Neuron (in vitro differentiated cells): Measurements from ENCODE around the gene SIPA1L2.

Experiments used
- H2AFZ ChIP-seq: one replicate; pipeline ENCODE4 v1.6.1; 2013; ENCODE audit warnings: low read depth, mild to moderate bottlenecking, inconsistent platforms, low read length, moderate library complexity
- H3K27me3 ChIP-seq: one replicate; pipeline ENCODE4 v1.6.1; 2013; ENCODE audit warnings: low read length; ENCODE audit not compliant: insufficient read depth
- H3K36me3 ChIP-seq: one replicate; pipeline ENCODE4 v1.6.1; 2013; ENCODE audit warnings: low read length; ENCODE audit not compliant: insufficient read depth
- H3K4me1 ChIP-seq: one replicate; pipeline ENCODE4 v1.6.1; 2013; ENCODE audit warnings: low read length; ENCODE audit not compliant: insufficient read depth
- H3K4me3 ChIP-seq: 2 replicates; pipeline ENCODE4 v1.5.1; 2013; ENCODE audit warnings: mild to moderate bottlenecking, low read length, moderate library complexity
- H3K9me3 ChIP-seq: one replicate; pipeline ENCODE4 v1.6.1; 2013; ENCODE audit warnings: low read length

Gene SIPA1L2

DNA sequence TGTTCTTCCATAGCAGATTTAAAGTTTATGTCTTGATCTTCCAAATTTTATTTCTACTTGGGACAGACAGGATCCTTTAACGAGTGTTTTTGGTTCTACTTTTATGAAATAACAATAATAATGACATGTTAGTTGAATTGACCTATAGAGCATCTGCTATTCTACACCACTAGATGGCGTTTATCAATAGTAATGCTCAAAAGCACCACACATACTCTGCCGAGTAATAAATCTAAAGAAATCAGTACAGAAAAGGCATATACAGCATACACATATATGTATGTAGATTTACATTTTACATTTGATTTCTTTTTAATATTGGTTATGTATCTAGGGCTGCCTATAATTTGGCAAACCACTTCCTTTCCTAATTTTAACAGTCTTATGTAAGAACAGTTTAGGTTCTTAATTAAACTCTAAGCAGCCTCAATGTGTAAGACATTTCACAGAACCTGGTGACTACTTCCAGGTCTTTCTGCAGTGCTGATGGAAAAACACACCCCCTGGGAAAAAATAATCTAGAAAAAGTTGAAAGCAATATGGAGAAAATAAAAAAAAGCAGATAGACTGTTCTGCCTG, 5.9 kb upstream of the SIPA1L2 start:
- Histone ChIP-seq H2AFZ (no peak overlapping the region), H3K36me3 (no peaks in the 10 kb centered on the region), H3K9me3 (no peaks in the 10 kb centered on the region), H3K4me1 (peaks cover 4% of the 10 kb centered on the region), H3K4me3 (no peak overlapping the region), H3K27me3 (no peaks in the 10 kb centered on the region)

DNA sequence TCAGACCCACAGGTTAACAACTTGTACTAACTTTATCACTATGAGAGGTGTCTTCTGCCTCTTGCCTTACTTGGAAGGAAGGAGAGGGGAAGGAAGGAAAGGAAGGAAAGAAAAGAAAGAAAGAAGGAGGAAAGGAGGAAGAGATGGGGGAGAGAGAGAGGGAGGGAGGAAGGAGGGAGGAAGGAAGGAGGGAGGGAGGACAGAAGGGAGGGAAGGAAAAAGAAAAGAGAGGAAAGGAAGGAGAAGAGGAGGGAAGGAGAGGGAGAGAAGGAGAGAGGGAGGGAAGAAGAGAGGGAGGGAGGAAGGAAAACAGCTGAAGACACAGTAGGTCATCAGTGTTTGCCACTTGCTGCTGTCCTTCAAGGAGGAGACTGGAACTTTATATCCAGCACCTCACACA, 5.3 kb upstream of the SIPA1L2 start:
- H3K27me3 ChIP-seq = no peaks in the 10 kb centered on the region
- no peak overlapping the region for H3K4me3 ChIP-seq
- peaks cover 5% of the 10 kb centered on the region for H3K4me1 ChIP-seq
- H3K9me3 ChIP-seq = no peaks in the 10 kb centered on the region
- H3K36me3 ChIP-seq = no peaks in the 10 kb centered on the region
- H2AFZ ChIP-seq = no peak overlapping the region

DNA sequence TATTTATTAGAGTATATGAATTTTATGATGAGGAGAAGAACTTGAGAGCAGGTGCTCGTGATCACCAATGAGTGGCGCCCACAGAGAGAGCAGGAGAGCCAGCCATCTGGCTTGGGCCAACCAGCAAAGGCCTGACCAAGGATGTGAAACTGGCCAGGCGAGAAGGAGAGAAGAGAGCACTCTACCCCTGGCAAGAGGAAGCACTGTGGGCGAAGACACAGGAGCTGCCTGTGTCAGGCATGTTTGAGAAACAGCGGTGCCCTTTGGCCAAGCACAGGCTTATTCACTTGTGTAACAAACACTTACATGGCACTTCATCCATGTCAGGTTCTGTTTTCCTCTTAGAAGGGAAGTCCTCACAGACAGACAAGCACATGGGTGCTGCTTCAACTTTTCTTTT, 4.2 kb upstream of the SIPA1L2 start:
- H3K9me3 ChIP-seq = no peaks in the 10 kb centered on the region
- H3K4me3 ChIP-seq = no peak overlapping the region
- H3K4me1 ChIP-seq = peaks cover 5% of the 10 kb centered on the region
- H3K36me3 ChIP-seq = no peaks in the 10 kb centered on the region
- no peaks in the 10 kb centered on the region for H3K27me3 ChIP-seq
- no peak overlapping the region for H2AFZ ChIP-seq

DNA sequence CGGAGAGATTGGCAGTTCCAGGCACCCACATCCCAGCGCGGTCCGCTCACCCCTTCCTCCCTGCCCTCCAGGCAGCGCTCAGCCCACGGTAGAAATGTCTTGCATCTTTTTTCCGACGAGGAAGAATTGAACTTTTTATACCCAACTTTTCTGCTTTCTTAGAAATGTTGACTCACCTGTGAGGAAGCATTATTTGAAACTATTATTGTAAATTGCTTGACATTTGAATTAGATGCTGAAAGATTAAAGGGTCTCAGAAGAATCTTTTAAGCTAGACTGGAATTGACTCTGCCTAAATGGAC, 912 bp upstream of the SIPA1L2 start:
- Histone ChIP-seq H3K9me3 (no peaks in the 10 kb centered on the region), H3K27me3 (no peaks in the 10 kb centered on the region), H3K4me3 (peak overlapping the region; percentile 99), H2AFZ (peak overlapping the region; percentile 50), H3K36me3 (no peaks in the 10 kb centered on the region), H3K4me1 (peaks cover 24% of the 10 kb centered on the region)

DNA sequence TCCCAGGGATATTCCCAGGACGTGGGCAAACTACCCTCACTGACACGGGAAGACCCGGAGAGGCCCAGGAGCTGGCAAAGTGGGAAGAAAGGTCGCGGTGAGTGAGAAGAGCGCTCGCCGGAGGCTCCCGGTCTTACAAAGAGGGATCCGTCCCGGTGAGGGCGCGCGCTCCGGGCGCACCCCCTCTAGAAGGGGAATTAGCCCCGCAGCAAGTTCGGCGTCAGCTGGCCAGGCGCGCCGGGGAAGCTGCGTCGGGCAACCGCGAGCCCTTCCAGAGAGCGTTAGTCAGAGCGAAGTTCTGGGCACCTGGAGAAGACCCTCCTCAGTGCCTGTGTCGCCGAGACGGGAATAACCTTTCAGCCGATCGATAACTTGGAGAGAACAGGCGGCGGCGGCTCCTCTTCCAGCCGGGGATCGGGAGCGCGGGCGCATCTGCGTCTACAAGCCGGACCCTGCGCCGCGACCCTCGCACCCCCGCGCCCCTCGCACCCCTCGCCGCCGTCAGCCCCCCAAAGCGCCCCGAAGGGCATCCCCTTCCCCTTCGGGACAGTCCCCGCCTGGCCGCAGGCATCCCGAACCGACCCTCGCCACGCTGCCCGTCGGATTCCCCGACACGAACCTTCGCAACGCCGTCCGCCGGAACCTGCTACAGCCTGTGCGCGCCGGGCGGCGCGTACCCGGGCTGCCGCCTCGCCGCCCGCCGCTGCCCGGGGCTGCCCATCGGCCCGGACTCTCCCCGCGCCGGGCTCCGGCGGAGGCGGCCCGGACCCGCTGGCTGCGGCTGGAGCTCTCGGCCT, 485 bp downstream of the SIPA1L2 start:
- H3K4me3 ChIP-seq = peak overlapping the region; percentile 99
- no peaks in the 10 kb centered on the region for H3K36me3 ChIP-seq
- peaks cover 34% of the 10 kb centered on the region for H3K4me1 ChIP-seq
- no peaks in the 10 kb centered on the region for H3K9me3 ChIP-seq
- H3K27me3 ChIP-seq = no peaks in the 10 kb centered on the region
- no peak overlapping the region for H2AFZ ChIP-seq

DNA sequence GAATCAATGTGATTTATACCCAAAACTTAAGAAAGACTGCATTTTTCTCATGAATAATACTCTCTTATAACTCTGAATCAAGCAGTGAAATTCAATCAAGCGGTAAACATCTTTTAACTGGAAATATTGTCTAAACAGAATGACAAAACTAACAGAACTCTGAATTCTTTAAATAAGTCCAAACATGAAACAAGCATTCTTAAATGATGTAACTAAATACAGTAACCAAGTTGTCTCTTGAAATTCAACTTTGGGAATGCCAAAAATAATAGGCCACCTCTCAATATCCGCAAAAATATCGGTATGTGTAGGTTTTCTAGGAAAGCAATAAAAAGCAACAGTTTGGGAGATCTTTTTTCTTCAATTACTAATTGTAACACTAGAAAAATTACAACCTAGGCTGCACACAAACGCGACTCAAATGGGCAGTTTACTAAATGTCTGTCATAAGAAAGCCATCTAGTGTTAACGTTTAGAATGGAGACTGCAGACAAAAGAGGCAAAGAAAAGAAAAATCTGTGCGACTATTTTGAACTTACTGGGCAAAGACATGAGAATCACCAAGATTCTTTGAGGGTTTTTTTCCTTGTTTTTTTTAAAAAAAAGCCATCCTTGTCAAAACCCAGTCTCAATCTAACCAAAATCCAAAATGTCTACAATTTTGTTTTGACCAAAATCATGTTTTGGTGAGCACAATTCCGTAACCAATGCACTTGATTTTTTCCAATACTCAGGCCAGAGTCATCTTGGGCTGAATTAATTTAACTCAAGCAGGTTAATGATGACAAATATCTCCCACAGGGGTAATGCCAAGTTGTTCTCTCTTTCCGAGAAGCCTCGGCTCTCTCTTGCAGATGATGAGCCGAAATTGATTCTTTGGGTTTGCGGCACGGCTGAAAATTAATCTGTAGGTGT, 1.3 kb downstream of the SIPA1L2 start:
- H3K27me3 ChIP-seq = no peaks in the 10 kb centered on the region
- H2AFZ ChIP-seq = no peak overlapping the region
- peaks cover 34% of the 10 kb centered on the region for H3K4me1 ChIP-seq
- no peaks in the 10 kb centered on the region for H3K36me3 ChIP-seq
- H3K9me3 ChIP-seq = no peaks in the 10 kb centered on the region
- peak overlapping the region; percentile 99 for H3K4me3 ChIP-seq

DNA sequence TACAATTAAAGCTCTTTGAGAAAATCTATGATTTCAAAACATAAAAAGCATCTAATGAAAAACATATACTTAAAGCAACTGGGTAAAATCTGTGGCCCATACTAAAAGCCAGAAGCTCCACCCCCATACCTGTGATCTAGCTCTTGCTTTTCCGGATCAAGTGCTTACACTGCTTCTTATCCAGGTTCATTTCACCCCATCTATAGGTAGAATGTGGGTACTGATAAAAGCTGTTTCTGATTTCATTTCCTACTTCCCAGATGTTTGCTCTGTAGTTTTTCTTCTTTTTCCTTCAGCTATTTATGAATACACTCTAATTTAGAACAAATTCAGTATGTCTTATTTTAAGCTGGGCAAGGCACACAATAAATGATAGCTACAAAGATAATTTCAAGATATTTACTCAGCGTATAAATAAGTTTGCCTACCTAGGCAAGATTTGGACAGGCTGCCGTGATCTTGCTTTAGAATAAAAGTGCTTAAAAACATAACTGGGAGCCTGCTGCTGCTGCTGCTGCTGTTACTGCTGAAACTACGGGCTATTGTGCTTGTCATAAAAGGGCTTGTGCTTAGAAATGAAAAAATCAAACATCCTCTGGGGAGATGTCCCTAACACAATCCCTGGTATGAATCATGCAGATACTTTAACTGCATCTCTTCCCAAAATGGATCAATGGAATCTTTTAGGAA, 2.1 kb downstream of the SIPA1L2 start:
- Histone ChIP-seq H3K4me3 (peak overlapping the region; percentile 99), H2AFZ (no peak overlapping the region), H3K4me1 (peaks cover 34% of the 10 kb centered on the region), H3K9me3 (no peaks in the 10 kb centered on the region), H3K27me3 (no peaks in the 10 kb centered on the region), H3K36me3 (peaks cover 1% of the 10 kb centered on the region)

DNA sequence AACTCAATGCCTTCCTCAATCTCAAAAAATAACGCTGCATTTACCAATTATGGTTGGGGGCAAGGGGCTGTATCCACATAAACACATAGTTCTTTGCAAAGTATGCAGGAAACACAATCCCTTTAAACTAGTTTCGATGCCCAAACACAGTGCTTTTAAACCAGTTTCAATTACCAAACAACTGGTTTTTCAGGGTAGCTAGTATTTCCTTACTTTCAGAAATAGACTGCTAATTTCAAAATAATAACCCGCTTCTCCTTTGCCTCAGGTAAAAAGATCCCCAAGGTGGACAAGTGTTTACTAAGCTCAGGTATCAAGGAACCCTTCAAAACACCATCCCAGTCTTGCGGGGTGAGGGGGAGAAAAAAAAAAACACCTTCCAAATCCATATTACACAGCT, 2.8 kb downstream of the SIPA1L2 start:
- Histone ChIP-seq H3K36me3 (peaks cover 7% of the 10 kb centered on the region), H3K27me3 (no peaks in the 10 kb centered on the region), H3K9me3 (no peaks in the 10 kb centered on the region), H2AFZ (no peak overlapping the region), H3K4me3 (peak overlapping the region; percentile 99), H3K4me1 (peaks cover 37% of the 10 kb centered on the region)

DNA sequence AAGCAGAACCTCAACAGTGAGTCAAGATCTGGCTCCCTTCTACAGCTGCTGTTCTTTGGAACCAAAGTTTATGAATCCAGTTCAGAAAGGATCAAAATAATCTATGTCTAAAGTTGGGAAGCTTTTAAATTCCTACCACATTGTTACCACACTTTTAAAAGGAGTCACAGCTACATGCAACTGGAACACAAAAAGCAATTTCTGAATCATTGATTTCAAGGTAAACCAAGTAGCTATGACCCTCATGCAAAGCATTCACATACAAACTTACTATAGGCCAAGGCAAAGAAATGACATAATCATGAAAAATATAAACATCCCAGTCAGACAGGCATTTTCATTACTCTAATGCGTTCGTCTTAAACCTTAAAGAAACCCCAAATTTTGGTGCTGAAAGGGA, 3.5 kb downstream of the SIPA1L2 start:
- Histone ChIP-seq H2AFZ (no peak overlapping the region), H3K27me3 (no peaks in the 10 kb centered on the region), H3K4me3 (peak overlapping the region; percentile 99), H3K9me3 (no peaks in the 10 kb centered on the region), H3K36me3 (peaks cover 8% of the 10 kb centered on the region), H3K4me1 (peaks cover 40% of the 10 kb centered on the region)

DNA sequence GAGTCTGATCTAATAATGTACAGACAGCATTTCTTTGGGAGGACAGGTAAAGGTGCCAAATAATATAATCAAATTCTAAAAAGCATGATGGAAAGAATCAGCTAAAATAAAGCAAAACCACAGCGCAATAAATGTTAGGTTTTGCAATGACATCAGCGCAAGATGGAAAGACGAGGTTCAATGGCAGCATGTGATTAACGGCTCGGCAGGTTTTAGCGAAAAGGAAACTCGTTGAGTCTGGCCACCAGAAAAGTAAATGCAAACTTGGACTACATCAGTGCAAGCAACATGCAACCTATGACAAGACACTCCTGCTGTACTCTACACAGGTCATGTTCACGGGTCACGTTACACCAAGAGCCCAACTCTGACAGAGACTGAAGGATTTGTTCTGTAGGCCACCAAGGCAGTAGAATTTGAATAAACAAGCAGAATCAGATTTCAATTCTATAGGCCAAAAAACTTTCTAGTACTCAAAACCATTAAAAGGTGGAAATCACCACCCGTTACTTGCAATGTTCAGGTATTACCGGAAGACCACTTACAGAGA, 4.5 kb downstream of the SIPA1L2 start:
- Histone ChIP-seq H3K4me3 (no peak overlapping the region), H3K4me1 (peaks cover 45% of the 10 kb centered on the region), H2AFZ (no peak overlapping the region), H3K9me3 (no peaks in the 10 kb centered on the region), H3K36me3 (peaks cover 8% of the 10 kb centered on the region), H3K27me3 (no peaks in the 10 kb centered on the region)

DNA sequence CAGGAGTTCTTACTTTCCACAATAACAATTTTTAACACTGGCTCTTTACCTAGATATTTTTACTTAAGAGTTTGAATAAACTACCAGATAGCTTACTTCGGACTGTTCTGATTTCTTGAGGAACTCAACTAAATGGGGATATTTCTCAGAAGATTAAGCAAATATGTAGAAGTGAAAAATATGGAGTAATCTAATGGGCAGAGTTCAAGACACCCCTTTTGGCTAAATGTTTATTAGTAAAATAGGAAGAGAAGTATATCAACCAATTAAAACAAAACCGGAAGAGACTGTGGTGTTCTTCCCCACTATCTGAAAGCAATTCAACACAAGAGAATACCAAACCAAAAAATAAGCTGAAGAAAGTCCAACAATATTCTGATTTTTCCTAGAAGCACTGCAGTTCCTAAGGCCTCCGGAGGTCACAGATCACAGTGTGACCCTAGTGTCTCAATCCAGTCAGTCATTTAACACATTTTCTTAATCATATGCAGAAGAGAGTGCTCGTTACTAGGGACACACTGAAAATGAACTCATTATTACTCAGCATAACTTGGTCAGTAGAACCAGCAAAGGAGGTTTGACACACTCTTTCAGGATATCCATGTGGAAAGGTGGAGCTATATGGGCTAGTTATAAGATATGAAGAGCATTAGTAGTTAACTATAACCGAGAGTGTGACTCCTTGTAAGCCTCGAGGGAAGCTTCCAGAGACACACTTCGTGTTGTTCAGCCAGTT, 5.2 kb downstream of the SIPA1L2 start:
- peaks cover 8% of the 10 kb centered on the region for H3K36me3 ChIP-seq

DNA sequence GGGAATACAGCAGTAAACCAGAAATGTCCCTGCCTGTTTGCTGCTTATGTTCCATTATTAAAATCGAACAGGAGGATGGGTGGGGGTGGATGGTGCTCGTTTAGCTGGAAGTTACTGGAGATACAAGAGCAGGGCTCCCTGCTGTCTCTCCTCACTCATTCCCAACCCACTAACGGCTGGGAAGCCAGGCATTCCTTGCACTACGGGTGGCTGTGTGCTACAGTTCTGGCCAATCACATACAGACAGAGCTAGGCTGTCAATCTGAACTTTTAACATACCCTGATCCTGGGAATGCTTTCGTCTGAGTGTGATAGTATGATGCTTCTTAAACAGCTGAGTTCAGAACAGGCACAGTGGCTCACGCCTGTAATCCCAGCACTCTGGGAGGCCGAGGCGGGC, 7.0 kb downstream of the SIPA1L2 start:
- Histone ChIP-seq H2AFZ (no peak overlapping the region), H3K9me3 (no peaks in the 10 kb centered on the region), H3K4me1 (peaks cover 48% of the 10 kb centered on the region), H3K4me3 (no peak overlapping the region), H3K36me3 (peaks cover 8% of the 10 kb centered on the region), H3K27me3 (no peaks in the 10 kb centered on the region)

More for the DNA sequence above, 5.2 kb downstream of the SIPA1L2 start:
- no peak overlapping the region for H2AFZ ChIP-seq
- no peak overlapping the region for H3K4me3 ChIP-seq
- no peaks in the 10 kb centered on the region for H3K9me3 ChIP-seq
- H3K27me3 ChIP-seq = no peaks in the 10 kb centered on the region
- peaks cover 48% of the 10 kb centered on the region for H3K4me1 ChIP-seq
